ENCODE measurements around the gene SLC39A5. TPM values are rescaled to one million over a fixed set of nuclear protein-coding genes. Genes with fewer than 3 reads are reported as not detected.
A peak's percentile ranks its signal among the peaks of the same experiment; 100 is the strongest.

The SLC39A5 gene
- total RNA-seq, 1 donor from 2014 or later, result not detected

- Mint-ChIP-seq H3K4me3 (ENCODE audit: unreplicated experiment) (peak within 1 kb of the TSS; percentile 76), H3K27ac (ENCODE audit: unreplicated experiment) (peak within 1 kb of the TSS; percentile 90), H3K4me1 (ENCODE audit: unreplicated experiment) (peaks cover 39% of the 10 kb centered on the region), H3K27me3 (ENCODE audit: unreplicated experiment) (peaks cover 10% of the 10 kb centered on the region), H3K9me3 (ENCODE audit: unreplicated experiment) (no peaks in the 10 kb centered on the region), H3K36me3 (ENCODE audit: low read depth, unreplicated experiment) (peaks cover 4% of the 10 kb centered on the region)
- peak; percentile 99 for DNase-seq (ENCODE audit: low spot score)
- TF ChIP-seq, protein P1, sequence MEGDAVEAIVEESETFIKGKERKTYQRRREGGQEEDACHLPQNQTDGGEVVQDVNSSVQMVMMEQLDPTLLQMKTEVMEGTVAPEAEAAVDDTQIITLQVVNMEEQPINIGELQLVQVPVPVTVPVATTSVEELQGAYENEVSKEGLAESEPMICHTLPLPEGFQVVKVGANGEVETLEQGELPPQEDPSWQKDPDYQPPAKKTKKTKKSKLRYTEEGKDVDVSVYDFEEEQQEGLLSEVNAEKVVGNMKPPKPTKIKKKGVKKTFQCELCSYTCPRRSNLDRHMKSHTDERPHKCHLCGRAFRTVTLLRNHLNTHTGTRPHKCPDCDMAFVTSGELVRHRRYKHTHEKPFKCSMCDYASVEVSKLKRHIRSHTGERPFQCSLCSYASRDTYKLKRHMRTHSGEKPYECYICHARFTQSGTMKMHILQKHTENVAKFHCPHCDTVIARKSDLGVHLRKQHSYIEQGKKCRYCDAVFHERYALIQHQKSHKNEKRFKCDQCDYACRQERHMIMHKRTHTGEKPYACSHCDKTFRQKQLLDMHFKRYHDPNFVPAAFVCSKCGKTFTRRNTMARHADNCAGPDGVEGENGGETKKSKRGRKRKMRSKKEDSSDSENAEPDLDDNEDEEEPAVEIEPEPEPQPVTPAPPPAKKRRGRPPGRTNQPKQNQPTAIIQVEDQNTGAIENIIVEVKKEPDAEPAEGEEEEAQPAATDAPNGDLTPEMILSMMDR (IDR thresholded peaks at IDR 0.05; ENCODE audit: unreplicated experiment), result peak; percentile 86
Observed at GRCh38 chr12:56224102-56224701, 5.6 kb upstream of the SLC39A5 start, which contains the start of gene NABP2. NABP2 (plus strand) TSS chr12:56224342; CDS start chr12:56224857, 515 bp downstream.

DNA sequence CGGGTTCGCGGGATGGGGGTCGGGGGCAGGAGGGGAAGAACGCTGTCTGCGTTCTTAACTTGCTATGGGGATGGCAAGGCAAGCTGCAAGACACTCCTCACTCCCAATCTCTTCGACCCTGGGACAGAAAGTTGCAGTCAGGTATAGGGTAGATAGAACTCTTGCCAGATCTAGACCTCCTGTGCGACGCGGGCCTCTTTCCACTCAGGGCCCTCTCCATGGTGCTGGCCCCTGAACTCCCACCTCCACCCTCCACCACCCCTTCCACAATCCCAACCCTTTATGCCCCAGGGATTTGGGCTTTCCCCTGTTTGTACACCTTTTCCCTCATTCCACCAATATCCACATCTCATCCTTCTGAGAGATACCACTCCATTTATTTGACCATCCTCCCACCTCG is 4.9 kb upstream of the SLC39A5 start:
- H3K4me3 Mint-ChIP-seq (ENCODE audit: unreplicated experiment), result peak overlapping the region; percentile 76
- H3K27me3 Mint-ChIP-seq (ENCODE audit: unreplicated experiment), result peaks cover 10% of the 10 kb centered on the region
- TF ChIP-seq, protein P1 (IDR thresholded peaks at IDR 0.05; ENCODE audit: unreplicated experiment), result no peak
- peaks cover 4% of the 10 kb centered on the region for H3K36me3 Mint-ChIP-seq (ENCODE audit: low read depth, unreplicated experiment)
- DNase-seq (ENCODE audit: low spot score), result peak; percentile 19
- H3K9me3 Mint-ChIP-seq (ENCODE audit: unreplicated experiment), result no peaks in the 10 kb centered on the region
- H3K4me1 Mint-ChIP-seq (ENCODE audit: unreplicated experiment), result peaks cover 39% of the 10 kb centered on the region
- peak overlapping the region; percentile 64 for H3K27ac Mint-ChIP-seq (ENCODE audit: unreplicated experiment)

DNA sequence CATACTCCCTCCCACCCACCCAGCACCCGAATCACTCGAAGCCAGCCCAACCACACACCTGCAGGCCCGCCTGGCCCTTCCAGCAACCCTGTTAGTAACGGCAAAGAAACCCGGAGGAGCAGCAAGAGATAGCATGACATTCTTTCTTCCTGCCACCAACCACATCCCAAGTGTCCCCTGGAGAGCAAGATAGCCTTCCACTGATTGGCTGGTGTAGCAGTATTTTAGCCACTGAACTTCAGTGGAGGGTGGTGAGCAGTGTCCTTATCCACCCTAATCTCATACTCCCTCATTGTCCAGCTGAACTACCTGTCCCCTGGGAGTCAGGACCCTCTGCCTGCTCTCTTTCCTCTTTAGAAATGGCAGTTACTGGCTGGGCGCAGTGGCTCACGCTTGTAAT is 769 bp upstream of the SLC39A5 start:
- H3K36me3 Mint-ChIP-seq (ENCODE audit: low read depth, unreplicated experiment), result peaks cover 4% of the 10 kb centered on the region
- H3K27ac Mint-ChIP-seq (ENCODE audit: unreplicated experiment), result no peak overlapping the region
- peaks cover 11% of the 10 kb centered on the region for H3K4me1 Mint-ChIP-seq (ENCODE audit: unreplicated experiment)
- H3K27me3 Mint-ChIP-seq (ENCODE audit: unreplicated experiment), result peaks cover 8% of the 10 kb centered on the region
- H3K4me3 Mint-ChIP-seq (ENCODE audit: unreplicated experiment), result no peak overlapping the region
- DNase-seq (ENCODE audit: low spot score), result no peak
- TF ChIP-seq, protein P1 (IDR thresholded peaks at IDR 0.05; ENCODE audit: unreplicated experiment), result no peak
- H3K9me3 Mint-ChIP-seq (ENCODE audit: unreplicated experiment), result no peaks in the 10 kb centered on the region

- Mint-ChIP-seq H3K27me3 (ENCODE audit: unreplicated experiment) (peaks cover 8% of the 10 kb centered on the region), H3K4me3 (ENCODE audit: unreplicated experiment) (no peak overlapping the region), H3K9me3 (ENCODE audit: unreplicated experiment) (no peaks in the 10 kb centered on the region), H3K4me1 (ENCODE audit: unreplicated experiment) (no peaks in the 10 kb centered on the region), H3K27ac (ENCODE audit: unreplicated experiment) (no peak overlapping the region), H3K36me3 (ENCODE audit: low read depth, unreplicated experiment) (peaks cover 4% of the 10 kb centered on the region)
- TF ChIP-seq, protein P1 (IDR thresholded peaks at IDR 0.05; ENCODE audit: unreplicated experiment), result no peak
- DNase-seq (ENCODE audit: low spot score), result no peak
Observed at GRCh38 chr12:56230432-56231183, 757 bp downstream of the SLC39A5 start.

DNA sequence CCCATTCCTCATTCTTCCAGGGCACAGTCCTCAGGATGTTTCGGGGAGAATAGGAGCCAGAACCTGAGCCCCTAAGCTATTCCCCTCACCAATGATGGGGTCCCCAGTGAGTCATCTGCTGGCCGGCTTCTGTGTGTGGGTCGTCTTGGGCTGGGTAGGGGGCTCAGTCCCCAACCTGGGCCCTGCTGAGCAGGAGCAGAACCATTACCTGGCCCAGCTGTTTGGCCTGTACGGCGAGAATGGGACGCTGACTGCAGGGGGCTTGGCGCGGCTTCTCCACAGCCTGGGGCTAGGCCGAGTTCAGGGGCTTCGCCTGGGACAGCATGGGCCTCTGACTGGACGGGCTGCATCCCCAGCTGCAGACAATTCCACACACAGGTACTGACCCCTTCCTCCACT is 1.3 kb downstream of the SLC39A5 start:
- DNase-seq (ENCODE audit: low spot score), result no peak
- peaks cover 8% of the 10 kb centered on the region for H3K27me3 Mint-ChIP-seq (ENCODE audit: unreplicated experiment)
- no peak overlapping the region for H3K4me3 Mint-ChIP-seq (ENCODE audit: unreplicated experiment)
- TF ChIP-seq, protein P1 (IDR thresholded peaks at IDR 0.05; ENCODE audit: unreplicated experiment), result no peak
- H3K9me3 Mint-ChIP-seq (ENCODE audit: unreplicated experiment), result no peaks in the 10 kb centered on the region
- H3K27ac Mint-ChIP-seq (ENCODE audit: unreplicated experiment), result no peak overlapping the region
- no peaks in the 10 kb centered on the region for H3K4me1 Mint-ChIP-seq (ENCODE audit: unreplicated experiment)
- H3K36me3 Mint-ChIP-seq (ENCODE audit: low read depth, unreplicated experiment), result peaks cover 3% of the 10 kb centered on the region
